LNCaP clone FGC (cell line): ENCODE data around the gene ZCCHC7.

Source experiments
- DNase-seq: peaks from one replicate; pipeline ENCODE4 v3.0.0-alpha.2; 2011; ENCODE audit warnings: low read depth
- H3K4me3 ChIP-seq: 2 replicates; pipeline ENCODE4 v1.5.1; 2011; ENCODE audit warnings: mild to moderate bottlenecking, low read depth, low read length, control low read depth
- TF ChIP-seq, protein P1 (sequence below): IDR thresholded peaks from 2 replicates; pipeline ENCODE4 v1.5.1; 2012; ENCODE audit warnings: mild to moderate bottlenecking; ENCODE audit not compliant: control insufficient read depth, insufficient read depth; ENCODE audit errors: extremely low read depth

ZCCHC7 gene

DNA sequence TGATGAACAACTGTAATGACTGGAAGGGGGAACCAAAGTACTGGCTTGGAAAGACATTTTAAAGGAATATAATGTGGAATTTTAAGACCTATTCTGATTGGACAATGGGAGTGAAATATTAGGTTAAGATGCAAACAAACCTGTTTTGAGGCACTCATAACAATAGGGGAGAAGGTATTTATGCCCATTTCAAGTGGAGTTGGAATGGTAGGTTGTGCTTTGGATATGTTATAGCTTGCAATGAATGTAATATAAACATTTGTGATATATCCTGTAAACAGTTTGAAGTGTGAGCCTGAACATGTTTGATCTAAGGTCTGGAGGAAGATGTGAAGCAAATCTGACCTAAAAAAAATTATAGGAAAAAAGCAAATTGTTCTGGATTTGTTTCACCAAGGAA is 172.5 kb downstream of the ZCCHC7 start:
- DNase-seq = no peak
- TF ChIP-seq, protein P1, sequence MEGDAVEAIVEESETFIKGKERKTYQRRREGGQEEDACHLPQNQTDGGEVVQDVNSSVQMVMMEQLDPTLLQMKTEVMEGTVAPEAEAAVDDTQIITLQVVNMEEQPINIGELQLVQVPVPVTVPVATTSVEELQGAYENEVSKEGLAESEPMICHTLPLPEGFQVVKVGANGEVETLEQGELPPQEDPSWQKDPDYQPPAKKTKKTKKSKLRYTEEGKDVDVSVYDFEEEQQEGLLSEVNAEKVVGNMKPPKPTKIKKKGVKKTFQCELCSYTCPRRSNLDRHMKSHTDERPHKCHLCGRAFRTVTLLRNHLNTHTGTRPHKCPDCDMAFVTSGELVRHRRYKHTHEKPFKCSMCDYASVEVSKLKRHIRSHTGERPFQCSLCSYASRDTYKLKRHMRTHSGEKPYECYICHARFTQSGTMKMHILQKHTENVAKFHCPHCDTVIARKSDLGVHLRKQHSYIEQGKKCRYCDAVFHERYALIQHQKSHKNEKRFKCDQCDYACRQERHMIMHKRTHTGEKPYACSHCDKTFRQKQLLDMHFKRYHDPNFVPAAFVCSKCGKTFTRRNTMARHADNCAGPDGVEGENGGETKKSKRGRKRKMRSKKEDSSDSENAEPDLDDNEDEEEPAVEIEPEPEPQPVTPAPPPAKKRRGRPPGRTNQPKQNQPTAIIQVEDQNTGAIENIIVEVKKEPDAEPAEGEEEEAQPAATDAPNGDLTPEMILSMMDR = no peak
- no peak overlapping the region for H3K4me3 ChIP-seq

DNA sequence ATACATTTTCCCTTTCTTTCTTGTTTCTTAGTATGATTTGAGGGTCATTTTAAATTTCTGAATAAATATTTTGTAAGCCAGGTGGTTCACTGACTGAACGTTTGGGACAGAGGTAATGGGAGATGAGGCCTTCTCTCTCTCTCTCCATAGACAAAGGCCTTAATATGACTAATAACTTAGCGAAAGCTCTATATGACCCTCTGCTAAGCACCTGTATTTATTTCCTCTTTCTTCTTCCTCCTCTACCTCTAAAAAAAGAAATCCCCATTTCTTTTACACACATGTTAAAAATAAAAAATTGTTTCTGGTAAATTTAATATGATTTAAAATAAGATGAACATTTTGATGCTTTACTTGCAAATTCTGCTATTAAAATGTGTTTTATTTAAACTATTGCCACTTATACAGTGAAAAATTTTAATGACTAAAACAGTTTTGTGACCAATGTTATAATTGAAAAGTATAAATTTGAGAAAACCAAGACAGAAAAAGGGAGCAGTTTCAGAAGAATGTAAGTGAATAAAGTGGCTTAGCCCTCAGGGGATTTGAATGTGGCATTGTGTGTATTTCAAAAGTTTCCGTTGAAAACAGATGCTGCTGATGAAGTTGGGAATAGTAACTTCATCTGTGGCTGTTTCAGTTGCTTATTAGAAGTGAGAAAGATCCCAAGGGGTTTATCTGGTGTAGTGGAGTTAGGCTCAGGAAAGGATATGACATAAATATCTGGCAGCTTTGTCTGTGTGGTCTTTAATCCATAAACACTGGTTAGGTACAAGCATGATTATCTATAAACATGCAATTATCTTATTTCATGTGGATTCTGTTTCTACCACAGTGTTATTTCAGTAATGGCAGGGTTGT is 173.5 kb downstream of the ZCCHC7 start:
- DNase-seq = no peak

DNA sequence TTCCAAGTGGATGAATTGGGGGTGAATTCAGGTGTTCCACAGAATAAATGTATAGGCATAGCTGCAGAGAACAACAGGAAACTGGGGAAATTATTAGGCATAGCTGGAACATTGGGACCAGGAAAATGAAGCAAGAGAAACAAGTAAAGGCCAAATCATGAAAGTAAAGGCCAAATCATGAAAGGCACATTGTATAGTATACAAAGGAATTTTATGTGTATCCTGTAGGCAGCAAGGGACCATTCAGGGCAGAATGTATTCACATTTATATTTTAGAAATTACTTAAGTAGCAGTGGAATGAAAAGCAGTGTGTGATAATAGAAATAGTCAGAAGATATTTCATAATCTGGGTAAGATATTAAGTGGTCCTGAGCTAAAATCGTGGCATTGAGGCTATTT is 174.8 kb downstream of the ZCCHC7 start:
- no peak for DNase-seq
- TF ChIP-seq, protein P1 = no peak

More for the DNA sequence above, 173.5 kb downstream of the ZCCHC7 start:
- no peak overlapping the region for H3K4me3 ChIP-seq
- TF ChIP-seq, protein P1 = no peak

DNA sequence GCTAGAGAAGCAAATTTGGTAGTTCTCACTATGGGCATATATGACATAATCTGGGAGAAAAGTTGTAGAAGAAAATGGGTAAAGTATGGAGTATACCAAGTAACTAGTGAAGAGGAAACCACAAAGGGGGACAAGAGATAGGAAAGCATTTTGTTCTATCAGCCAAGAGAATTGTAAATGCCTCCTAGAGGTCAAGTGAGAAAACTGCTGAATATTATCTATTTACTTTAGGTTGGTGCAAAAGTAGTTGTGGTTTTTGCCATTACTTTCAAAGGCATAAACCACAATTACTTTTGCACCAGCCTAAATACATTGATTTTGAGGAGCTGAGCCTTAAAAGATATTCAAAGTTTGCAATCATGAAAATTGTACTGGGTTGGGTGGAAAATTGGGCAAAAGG is 175.4 kb downstream of the ZCCHC7 start:
- TF ChIP-seq, protein P1 = peak; percentile 6; the same call in 1 of the 2 replicates
- DNase-seq = no peak
- no peak overlapping the region for H3K4me3 ChIP-seq

More for the DNA sequence above, 174.8 kb downstream of the ZCCHC7 start:
- no peak overlapping the region for H3K4me3 ChIP-seq

DNA sequence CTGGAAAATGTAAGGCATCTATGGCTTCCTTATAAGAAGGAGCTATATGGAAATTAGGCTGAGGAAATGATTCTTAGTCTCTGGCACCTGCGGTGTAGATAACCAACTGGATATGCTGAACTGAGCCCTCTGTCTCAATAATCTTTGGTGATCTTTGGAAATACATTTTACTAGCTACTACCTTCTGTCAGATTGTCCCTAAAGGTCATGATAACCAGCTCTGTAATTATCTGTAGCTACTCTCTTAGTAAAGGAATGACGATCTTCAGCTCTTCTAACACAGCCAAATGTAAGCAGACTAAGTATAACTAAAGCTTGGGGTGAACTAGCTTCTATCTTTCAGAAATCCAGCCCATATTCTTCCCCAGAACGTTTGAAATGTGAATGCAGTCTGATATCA is 177.2 kb downstream of the ZCCHC7 start:
- no peak for DNase-seq
- no peak overlapping the region for H3K4me3 ChIP-seq
- TF ChIP-seq, protein P1 = no peak

DNA sequence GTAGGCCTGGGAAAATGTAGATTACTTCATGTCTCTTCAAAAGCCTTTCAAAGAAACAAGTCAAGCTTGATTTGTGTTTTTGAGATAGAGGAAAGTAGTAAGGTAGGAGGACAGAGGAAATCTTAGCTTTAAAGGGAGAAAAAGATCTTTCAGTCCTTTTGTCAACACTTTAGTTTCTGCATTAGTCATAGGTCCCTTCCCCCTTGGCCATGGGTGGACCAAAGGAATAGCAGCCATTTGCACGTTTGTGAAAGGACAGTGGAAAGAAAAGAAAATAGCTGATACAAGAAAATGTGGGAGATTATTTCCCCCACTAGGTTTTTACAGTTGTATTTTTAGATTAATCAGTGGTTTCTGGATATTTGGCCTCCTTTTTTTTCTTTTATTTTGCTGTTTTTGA is 180.2 kb downstream of the ZCCHC7 start:
- TF ChIP-seq, protein P1 = no peak
- H3K4me3 ChIP-seq = no peak overlapping the region
- DNase-seq = no peak
